ENCODE measurements around the gene IL25. TPM values are rescaled to one million over a fixed set of nuclear protein-coding genes. Genes with fewer than 3 reads are reported as not detected.

IL25 gene
- total RNA-seq, 2 donors from 2014 or later = not detected

GRCh38 chr14:23351681-23352505 lies 20.7 kb upstream of the IL25 start:
- ATAC-seq = peak; percentile 22
- no peak for DNase-seq
- intact Hi-C loops (cut with DNase I, micrococcal nuclease) = no loop called here

- DNase-seq = peak; percentile 62 to 67
- intact Hi-C loops (cut with DNase I, micrococcal nuclease) = no loop called here
- ATAC-seq = peak; percentile 78
Observed at GRCh38 chr14:23352506-23353432, 19.8 kb upstream of the IL25 start, which contains the start of gene SLC22A17. Gene SLC22A17, minus strand, starts transcription at chr14:23352887.

- intact Hi-C loops (cut with DNase I, micrococcal nuclease) = no loop called here
- no peak for ATAC-seq
- no peak for DNase-seq
Observed at GRCh38 chr14:23353433-23353780, 19.2 kb upstream of the IL25 start.

- ATAC-seq = no peak
- DNase-seq = no peak
- intact Hi-C loops (cut with DNase I, micrococcal nuclease) = no loop called here
Observed at GRCh38 chr14:23354990-23355389, 17.6 kb upstream of the IL25 start.

- intact Hi-C loops (cut with DNase I, micrococcal nuclease) = no loop called here
- no peak for DNase-seq
- no peak for ATAC-seq
Observed at GRCh38 chr14:23355871-23356435, 16.7 kb upstream of the IL25 start.

- ATAC-seq (no peak), DNase-seq (no peak)
- intact Hi-C loops (cut with DNase I, micrococcal nuclease) = no loop called here
Observed at GRCh38 chr14:23356662-23357061, 15.9 kb upstream of the IL25 start.

DNA sequence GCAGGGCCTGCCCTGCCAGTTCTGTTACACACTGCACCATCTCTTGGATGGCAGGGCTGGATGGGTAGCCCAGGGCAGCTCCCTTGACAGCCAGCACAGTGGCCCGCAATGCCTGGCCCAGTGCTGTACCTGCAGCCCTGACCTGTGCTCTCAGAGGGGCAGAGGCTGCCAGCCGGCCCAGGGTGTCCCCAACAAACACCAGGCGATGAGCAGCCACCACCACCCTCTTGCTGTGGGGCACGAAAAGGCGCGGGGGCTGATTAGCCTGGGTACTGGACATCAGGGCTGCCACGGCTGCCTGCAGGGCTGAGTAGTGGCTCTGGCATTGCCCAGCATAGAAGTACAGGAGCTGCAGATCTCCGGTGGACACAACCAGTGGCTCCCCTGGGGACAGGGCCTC lies 15.3 kb upstream of the IL25 start:
- intact Hi-C loops (cut with DNase I, micrococcal nuclease) = no loop called here
- DNase-seq (no peak), ATAC-seq (no peak)

- intact Hi-C loops (cut with DNase I, micrococcal nuclease) = no loop called here
- DNase-seq (no peak), ATAC-seq (no peak)
Observed at GRCh38 chr14:23358042-23358441, 14.6 kb upstream of the IL25 start.

- ATAC-seq (no peak), DNase-seq (no peak)
- intact Hi-C loops (cut with DNase I, micrococcal nuclease) = no loop called here
Observed at GRCh38 chr14:23358553-23359166, 13.9 kb upstream of the IL25 start.

DNA sequence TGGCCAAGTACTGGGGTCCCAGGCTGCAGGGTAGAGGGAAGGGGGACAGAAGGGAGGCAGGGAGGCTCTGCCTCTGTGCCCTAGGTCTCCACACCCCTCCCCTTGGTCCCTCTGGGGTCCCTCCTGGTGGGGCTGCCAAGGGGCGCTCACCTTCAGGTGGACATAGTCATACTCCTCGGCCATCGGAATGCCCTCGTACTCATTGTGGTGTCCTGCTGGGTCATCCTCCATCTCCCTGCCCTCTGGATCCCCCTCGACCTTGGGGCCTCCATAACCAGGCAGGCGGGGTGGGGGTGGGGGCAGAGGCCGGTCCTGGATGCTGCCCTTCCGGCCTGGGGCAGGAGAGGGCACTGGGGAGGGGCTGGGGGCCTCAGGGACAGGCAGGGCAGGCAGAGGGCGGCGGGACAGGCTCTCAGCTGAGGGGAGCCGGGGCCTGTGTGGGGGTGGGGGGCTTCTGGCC lies 13.4 kb upstream of the IL25 start:
- ATAC-seq = no peak
- no peak for DNase-seq
- intact Hi-C loops (cut with DNase I, micrococcal nuclease) = no loop called here

DNA sequence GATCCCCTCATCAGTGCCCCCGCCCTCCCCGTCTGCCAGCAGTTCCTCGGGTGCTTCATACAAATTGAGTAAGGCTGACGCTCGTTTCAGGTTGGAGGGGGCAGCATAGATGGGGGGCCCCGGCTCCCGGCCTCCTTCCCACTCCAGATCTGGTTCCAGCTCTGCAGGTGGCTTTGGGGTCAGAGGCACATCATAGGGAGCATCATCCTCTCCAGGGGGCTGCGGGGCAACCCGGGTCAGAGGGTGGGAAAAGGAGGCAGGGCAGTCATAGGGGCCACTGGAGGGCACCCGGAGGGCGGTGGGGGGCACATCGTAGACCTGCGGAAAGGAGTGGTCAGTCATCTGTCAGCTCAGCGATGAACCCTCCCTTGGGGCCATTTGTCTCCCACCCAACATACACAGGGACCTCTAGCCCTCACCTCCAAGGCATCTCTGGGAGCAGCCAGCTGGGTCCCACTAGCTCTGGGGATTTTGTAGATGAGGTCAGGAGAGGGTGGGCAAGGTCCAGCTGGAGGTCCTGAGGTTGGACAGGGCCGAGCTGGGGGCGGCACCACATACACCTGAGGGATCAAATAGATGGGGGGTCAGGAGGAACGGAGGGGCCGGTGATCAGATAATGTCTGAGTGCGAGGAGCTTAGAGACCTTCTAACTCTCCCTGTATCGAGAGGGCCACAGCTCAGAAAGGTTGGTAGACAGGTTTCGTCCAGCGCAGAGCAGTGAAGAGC lies 12.7 kb upstream of the IL25 start:
- no peak for DNase-seq
- intact Hi-C loops (cut with DNase I, micrococcal nuclease) = no loop called here
- no peak for ATAC-seq

- intact Hi-C loops (cut with DNase I, micrococcal nuclease) = no loop called here
- ATAC-seq (no peak), DNase-seq (no peak)
Observed at GRCh38 chr14:23360496-23360895, 12.1 kb upstream of the IL25 start.

- DNase-seq (no peak), ATAC-seq (no peak)
Observed at GRCh38 chr14:23361320-23361719, 11.3 kb upstream of the IL25 start.

GRCh38 chr14:23361763-23362162 lies 10.8 kb upstream of the IL25 start:
- ATAC-seq (no peak), DNase-seq (no peak)
- intact Hi-C loops (cut with DNase I, micrococcal nuclease) = no loop called here

More at GRCh38 chr14:23361320-23361719, 11.3 kb upstream of the IL25 start:
- intact Hi-C loops (cut with DNase I, micrococcal nuclease) = no loop called here

- intact Hi-C loops (cut with DNase I, micrococcal nuclease) = no loop called here
- ATAC-seq = no peak
- DNase-seq = no peak
Observed at GRCh38 chr14:23362200-23362599, 10.4 kb upstream of the IL25 start.

DNA sequence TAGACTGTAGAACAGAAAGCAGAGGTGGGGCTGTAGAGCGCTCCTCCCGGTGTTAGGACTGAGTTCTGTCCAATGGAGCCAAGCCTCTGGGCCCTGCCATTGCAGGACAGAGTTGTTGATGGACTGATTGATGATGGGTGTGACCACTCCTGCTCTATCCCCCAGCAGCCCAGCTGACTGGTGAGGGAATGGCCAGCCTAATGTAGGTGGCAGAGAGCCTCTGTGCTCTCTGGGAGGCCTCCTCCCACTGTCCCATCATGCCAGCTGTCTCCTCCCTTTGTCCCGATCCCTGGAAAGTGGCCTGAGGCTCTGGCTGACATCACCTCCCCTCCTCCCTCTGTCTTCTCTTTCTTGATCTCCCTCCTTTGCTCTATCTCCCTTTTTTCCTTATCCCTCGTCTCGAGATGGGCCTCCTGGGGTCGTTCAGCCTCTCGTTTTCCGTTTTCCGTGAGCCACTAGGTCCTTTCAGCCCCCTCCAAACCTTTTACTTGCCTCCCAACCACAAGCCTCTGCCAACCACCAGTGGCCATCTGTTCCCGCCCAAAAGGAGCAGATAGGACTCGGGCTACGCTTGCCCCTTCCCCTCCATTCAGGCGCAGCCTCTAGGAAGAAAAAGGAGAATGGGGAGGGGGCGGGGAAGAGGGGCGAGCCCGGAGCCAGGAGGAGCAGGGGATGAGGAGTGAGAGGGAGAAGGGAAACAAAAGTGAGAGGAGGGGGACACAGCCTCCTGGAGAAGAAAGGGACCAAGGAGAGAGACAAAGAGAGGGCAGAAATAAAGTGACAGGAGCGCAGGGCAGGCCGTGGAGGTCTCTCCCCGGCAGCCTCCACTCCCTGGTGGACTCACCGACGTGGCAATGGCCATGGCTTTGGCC lies 8.2 kb upstream of the IL25 start:
- ATAC-seq = no peak
- intact Hi-C loops (cut with DNase I, micrococcal nuclease) = no loop called here

GRCh38 chr14:23365036-23365731 lies 7.4 kb upstream of the IL25 start, which contains the start of gene EFS:
Gene EFS, minus strand, starts transcription at chr14:23365172. Its CDS starts 147 bp downstream, at chr14:23365025.
- ATAC-seq (peak; percentile 12), DNase-seq (no peak)
- intact Hi-C loops (cut with DNase I, micrococcal nuclease) = no loop called here

More for the DNA sequence above, 8.2 kb upstream of the IL25 start:
- no peak for DNase-seq
